Upper lobe of left lung (tissue), 6 donors: ENCODE measurements around the gene CABLES2. TPM values are rescaled to one million over a fixed set of nuclear protein-coding genes. Genes with fewer than 3 reads are reported as not detected.

ENCODE experiments used
- ATAC-seq, 2 donors: fragments of 200-7000 bp; cut with Tn5 transposase; one replicate each; pipeline ENCODE4 v1.9.1; 2022; ENCODE audit warnings: mild to moderate bottlenecking in 2 of 2, moderate library complexity in 2 of 2; ENCODE audit not compliant: low FRiP score in 2 of 2
- DNase-seq, 2 donors: peaks; one replicate each; pipeline ENCODE4 v3.0.0-alpha.2; 2019 to 2020
- H3K27ac ChIP-seq, 4 donors: fragments of 200-600 bp; sonication (generic); one replicate each; pipeline ENCODE4 v1.5.1; 2016 to 2019
- H3K27me3 ChIP-seq, 4 donors: fragments of 200-600 bp; sonication (generic); one replicate each; pipeline ENCODE4 v1.5.1; 2017 to 2019
- H3K36me3 ChIP-seq, 4 donors: fragments of 200-600 bp; sonication (generic); one replicate each; pipeline ENCODE4 v1.5.1; 2016 to 2019
- H3K4me1 ChIP-seq, 4 donors: fragments of 200-600 bp; sonication (generic); one replicate each; pipeline ENCODE4 v1.5.1; 2018 to 2019
- H3K4me3 ChIP-seq, 4 donors: fragments of 200-600 bp; sonication (generic); one replicate each; pipeline ENCODE4 v1.5.1; 2017 to 2019; ENCODE audit warnings: mild to moderate bottlenecking in 2 of 4, moderate library complexity in 1 of 4
- H3K9me3 ChIP-seq, 4 donors: fragments of 200-600 bp; sonication (generic); one replicate each; pipeline ENCODE4 v1.5.1; 2018 to 2019
- EP300 ChIP-seq, 4 donors: sonication (generic); formaldehyde crosslinking; IDR thresholded peaks; one replicate each; pipeline ENCODE4 v1.5.1; 2017; ENCODE audit warnings: antibody characterized with exemption in 4 of 4, control low read depth in 2 of 4
- POLR2A ChIP-seq, 4 donors: fragments of 450-650 bp; IDR thresholded peaks; one replicate each; pipeline ENCODE4 v1.5.1; 2016 to 2017; ENCODE audit warnings: antibody characterized with exemption in 4 of 4, mild to moderate bottlenecking in 2 of 4
- POLR2AphosphoS5 ChIP-seq, 2 donors: sonication (generic); formaldehyde crosslinking; IDR thresholded peaks; one replicate each; pipeline ENCODE4 v1.5.1; 2017; ENCODE audit warnings: antibody characterized with exemption in 2 of 2
- WGBS, 2 donors: methylation state at CpG; one replicate each; pipeline ENCODE4 v1.1.5; 2017 to 2018; 5-methylcytosine and 5-hydroxymethylcytosine counted together
- total RNA-seq, 6 donors: library from RNA; depleted of rRNA in 4 of 6; stranded (reverse); fragments of >200 nt in 4 of 6; gene quantifications; one replicate each; pipeline versions ENCODE4 v1.1.0 to v1.2.1, GENCODE V29; 2016 to 2021
- TF ChIP-seq, protein P1 (sequence below), 6 experiments: fragments of 450-650 bp in 4 of 6; fragments of 200-600 bp in 2 of 6; sonication (generic) in 2 of 6; IDR thresholded peaks; one replicate each; pipeline ENCODE4 v1.5.1; 2016 to 2019; ENCODE audit warnings: antibody characterized with exemption in 6 of 6
- donor health status: DM: no; HTN: no; CAD: no; lungs with moderate emphysema.
- donor health status: DM: no; HTN: yes; CAD: no; lungs with severe emphysema.

The CABLES2 gene
- total RNA-seq, 6 donors from 2014 or later: 2.2 to 5.2 (median 4.0) TPM

DNA sequence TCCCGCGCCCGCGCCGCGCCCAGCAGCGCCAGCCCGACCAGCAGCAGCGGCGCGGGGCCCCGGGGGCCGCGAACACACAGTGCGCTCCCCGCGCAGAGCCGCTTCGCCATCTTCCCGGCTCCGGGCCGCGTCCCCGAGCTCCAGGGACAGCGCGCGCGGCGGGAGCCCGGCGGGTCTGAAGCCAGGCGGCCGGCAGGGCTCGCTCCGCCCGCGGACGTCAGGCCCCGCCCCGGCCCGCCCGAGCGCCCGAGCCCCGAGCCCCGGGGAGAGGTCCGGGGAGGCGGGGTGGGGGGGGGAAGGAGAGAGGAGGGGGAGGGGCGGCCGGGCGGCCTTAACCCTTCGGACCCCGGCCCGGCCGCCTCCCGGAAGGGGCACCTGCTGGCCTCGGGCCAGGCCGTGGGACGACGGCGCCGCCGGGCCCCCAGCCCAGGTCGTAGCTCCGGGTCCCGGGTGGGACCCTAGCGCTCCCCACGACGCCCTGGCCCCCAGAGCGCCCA is 39.9 kb downstream of the CABLES2 start, which contains the start of gene LAMA5:
TSS of gene LAMA5 (minus strand) at position 177 of the 497 bp plus-strand sequence. CDS start at position 110, 67 bp downstream.
- Histone ChIP-seq H3K27ac (peak within 1 kb of the TSS; percentile 92 to 98 (median 95)), H3K4me3 (peak within 1 kb of the TSS; percentile 61 to 94 (median 90)), H3K9me3 (no peaks in the 10 kb centered on the region), H3K27me3 (peaks cover 0 to 29% (median 2%) of the 10 kb centered on the region in 4 donors), H3K36me3 (peaks cover 0 to 3% (median 0%) of the 10 kb centered on the region in 4 donors), H3K4me1 (peaks cover 62 to 92% (median 81%) of the 10 kb centered on the region in 4 donors)
- WGBS, 2 donors: 0 to 2% methylated on average over 7 to 11 of the region's 70 CpGs
- DNase-seq: peak; percentile 66 to 93
- TF ChIP-seq POLR2AphosphoS5 (IDR thresholded peaks at IDR 0.05) (peak in 1 of 2 donors; percentile 27), EP300 (IDR thresholded peaks at IDR 0.05) (no peak), POLR2A (IDR thresholded peaks at IDR 0.05) (peak in 3 of 4 donors; percentile 16 to 79 (median 71))
- TF ChIP-seq, protein P1, sequence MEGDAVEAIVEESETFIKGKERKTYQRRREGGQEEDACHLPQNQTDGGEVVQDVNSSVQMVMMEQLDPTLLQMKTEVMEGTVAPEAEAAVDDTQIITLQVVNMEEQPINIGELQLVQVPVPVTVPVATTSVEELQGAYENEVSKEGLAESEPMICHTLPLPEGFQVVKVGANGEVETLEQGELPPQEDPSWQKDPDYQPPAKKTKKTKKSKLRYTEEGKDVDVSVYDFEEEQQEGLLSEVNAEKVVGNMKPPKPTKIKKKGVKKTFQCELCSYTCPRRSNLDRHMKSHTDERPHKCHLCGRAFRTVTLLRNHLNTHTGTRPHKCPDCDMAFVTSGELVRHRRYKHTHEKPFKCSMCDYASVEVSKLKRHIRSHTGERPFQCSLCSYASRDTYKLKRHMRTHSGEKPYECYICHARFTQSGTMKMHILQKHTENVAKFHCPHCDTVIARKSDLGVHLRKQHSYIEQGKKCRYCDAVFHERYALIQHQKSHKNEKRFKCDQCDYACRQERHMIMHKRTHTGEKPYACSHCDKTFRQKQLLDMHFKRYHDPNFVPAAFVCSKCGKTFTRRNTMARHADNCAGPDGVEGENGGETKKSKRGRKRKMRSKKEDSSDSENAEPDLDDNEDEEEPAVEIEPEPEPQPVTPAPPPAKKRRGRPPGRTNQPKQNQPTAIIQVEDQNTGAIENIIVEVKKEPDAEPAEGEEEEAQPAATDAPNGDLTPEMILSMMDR (IDR thresholded peaks at IDR 0.05): no peak
- ATAC-seq: peak in 1 of 2 donors; percentile 46

DNA sequence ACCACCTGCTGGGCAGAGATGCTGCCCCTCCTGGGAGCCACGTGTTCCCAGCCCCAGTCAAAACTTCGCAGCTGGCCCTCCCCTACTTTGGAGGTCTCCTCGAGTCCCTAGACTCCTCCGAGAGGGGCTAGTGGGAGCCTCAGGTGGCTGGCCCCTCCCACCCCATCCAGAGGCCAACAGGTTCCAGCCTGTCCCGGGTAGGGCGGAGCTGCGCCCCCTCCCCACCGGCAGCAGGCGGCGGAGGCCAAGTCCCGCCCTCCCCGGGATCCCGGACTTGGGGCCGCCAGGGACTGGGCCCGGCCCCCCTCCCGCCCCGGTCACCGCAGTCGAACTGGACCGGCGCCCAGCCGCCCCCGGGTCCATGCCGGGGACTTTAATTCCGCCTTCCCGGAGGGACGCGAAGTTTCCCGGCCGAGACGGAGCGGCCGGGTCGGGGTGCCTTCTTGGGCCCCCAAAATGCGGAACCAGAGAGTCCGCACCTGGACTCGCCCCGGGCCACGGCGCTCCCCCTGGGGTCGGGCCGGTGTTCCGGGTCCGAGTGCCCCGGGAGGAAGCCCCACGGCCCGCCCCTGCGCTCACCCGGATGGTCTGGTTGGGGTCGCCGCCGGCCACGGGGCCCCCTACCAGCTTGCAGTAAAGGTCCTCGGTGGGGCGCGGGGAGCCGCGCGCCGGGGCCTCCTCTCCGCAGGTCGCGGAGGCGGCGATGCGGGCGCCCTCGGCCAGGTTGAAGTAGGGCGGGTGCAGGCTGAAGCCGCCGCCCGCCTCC is 40.5 kb downstream of the CABLES2 start:
- peaks cover 0 to 29% (median 2%) of the 10 kb centered on the region in 4 donors for H3K27me3 ChIP-seq
- peak; percentile 85 to 89 for DNase-seq

DNA sequence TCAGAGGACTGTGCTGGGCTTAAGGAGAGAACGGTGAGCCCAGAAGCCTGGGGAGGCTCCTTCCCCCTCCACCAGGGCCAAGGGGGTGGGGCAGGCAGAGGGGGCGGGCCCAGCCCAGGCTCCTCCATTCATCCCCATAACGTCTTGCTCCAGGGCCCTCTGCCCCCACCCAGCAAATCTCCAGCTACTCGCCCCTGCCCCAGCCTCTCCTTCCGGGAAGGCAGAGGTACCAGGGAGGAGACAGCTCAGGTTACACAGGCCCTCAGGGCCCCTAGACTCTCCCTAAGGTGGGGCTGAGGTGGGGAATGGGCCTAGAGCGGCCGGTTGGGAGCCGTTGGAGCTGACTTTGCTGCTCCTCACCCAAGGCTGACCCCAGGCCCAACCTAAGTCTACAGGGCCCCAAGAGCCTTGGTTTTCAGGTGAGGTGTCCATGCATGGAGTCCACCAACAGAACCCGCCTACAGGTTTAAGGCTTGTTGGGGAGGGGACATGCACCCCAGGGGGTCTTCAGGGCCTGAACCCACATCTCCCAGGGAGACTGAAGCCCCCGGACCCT is 41.2 kb downstream of the CABLES2 start:
- ATAC-seq: peak in 1 of 2 donors; percentile 40
- H3K27ac ChIP-seq: peak overlapping the region; percentile 92 to 98 (median 95)

More for the DNA sequence above, 40.5 kb downstream of the CABLES2 start:
- peak overlapping the region; percentile 61 to 94 (median 90) for H3K4me3 ChIP-seq
- H3K27ac ChIP-seq: peak overlapping the region; percentile 92 to 98 (median 95)
- WGBS, 2 donors: 1% methylated on average over 24 of the region's 72 CpGs; no CpG with 5 or more reads in 1 of the 2 donors
- no peak for TF ChIP-seq POLR2AphosphoS5 (IDR thresholded peaks at IDR 0.05)
- TF ChIP-seq POLR2A (IDR thresholded peaks at IDR 0.05): no peak
- no peak for TF ChIP-seq EP300 (IDR thresholded peaks at IDR 0.05)
- TF ChIP-seq, protein P1 (IDR thresholded peaks at IDR 0.05): no peak
- H3K36me3 ChIP-seq: peaks cover 0 to 9% (median 0%) of the 10 kb centered on the region in 4 donors
- peaks cover 68 to 98% (median 88%) of the 10 kb centered on the region in 4 donors for H3K4me1 ChIP-seq
- peak; percentile 0 to 3 for ATAC-seq
- H3K9me3 ChIP-seq: no peaks in the 10 kb centered on the region

More for the DNA sequence above, 41.2 kb downstream of the CABLES2 start:
- peak overlapping the region; percentile 61 to 94 (median 90) for H3K4me3 ChIP-seq
- H3K9me3 ChIP-seq: no peaks in the 10 kb centered on the region
- H3K4me1 ChIP-seq: peaks cover 75 to 100% (median 91%) of the 10 kb centered on the region in 4 donors
- H3K36me3 ChIP-seq: peaks cover 0 to 10% (median 0%) of the 10 kb centered on the region in 4 donors
- H3K27me3 ChIP-seq: peaks cover 0 to 29% (median 2%) of the 10 kb centered on the region in 4 donors
- peak in 2 of 4 donors; percentile 13 to 42 for TF ChIP-seq EP300 (IDR thresholded peaks at IDR 0.05)
- TF ChIP-seq, protein P1 (IDR thresholded peaks at IDR 0.05): no peak
- TF ChIP-seq POLR2A (IDR thresholded peaks at IDR 0.05): peak in 3 of 4 donors; percentile 15 to 27 (median 27)
- TF ChIP-seq POLR2AphosphoS5 (IDR thresholded peaks at IDR 0.05): peak; percentile 18 to 38
- DNase-seq: peak; percentile 81 to 84
- WGBS, 2 donors: 32% methylated on average over 10 of the region's 10 CpGs; no CpG with 5 or more reads in 1 of the 2 donors
